Activated CD4-positive, alpha-beta T cell treated with anti-CD3 and anti-CD28 coated beads, Interleukin-2, amount 50 U/mL, for 16 hours (primary cell): ENCODE results near the gene ZNF320.
"Not testable (repeated sequence)": the region's sequence is repeated elsewhere in the genome, so short reads cannot be mapped to it uniquely, and the experiment has no call there.

Experiments
- DNase-seq: peaks from one replicate; pipeline ENCODE4 v3.0.0-alpha.2; 2020

ZNF320 gene

DNA sequence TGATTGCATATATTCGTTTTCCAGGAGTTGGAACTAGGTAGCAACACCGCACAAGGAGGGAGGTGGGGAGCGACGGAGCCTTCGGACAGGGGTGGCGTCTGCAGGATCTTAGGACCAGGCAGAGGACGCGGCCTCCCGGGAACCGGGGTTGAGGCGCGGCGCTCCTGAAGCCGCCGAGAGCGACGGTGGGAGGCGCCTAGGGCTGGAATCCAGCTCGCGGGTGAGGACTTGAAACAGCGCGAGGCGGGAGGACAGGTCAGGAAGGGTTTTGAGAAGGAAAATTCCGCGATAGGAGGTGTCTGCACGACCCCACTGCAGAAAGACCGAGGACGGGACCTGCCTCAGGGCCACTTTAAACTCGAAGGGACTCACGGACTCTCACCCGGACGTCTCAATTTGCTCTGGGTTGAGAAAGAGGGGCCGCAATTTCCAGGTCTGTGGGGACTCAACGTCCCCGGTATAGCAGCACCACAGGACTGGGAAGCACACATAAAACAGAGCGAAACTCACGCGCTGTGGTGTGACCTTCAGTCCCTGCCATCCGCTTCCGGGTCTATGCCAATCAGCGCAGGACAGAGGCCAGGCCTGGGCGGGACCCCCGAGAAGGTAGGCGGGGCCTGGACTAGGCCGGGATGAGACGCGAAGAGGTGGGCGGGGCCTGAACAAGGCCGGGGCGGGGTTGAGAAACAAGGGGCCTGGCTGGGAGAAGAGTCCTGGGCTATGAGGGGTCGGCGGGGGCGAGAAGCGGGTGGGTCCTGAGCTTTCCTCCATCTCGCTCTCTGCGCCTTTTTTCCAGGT lies at the start of gene ZNF320:
Gene ZNF320 (minus strand): TSS at position 498 of the 798 bp plus-strand sequence. CDS start 7,380 bp downstream, outside the sequence.
- DNase-seq, result peak; percentile 77

DNA sequence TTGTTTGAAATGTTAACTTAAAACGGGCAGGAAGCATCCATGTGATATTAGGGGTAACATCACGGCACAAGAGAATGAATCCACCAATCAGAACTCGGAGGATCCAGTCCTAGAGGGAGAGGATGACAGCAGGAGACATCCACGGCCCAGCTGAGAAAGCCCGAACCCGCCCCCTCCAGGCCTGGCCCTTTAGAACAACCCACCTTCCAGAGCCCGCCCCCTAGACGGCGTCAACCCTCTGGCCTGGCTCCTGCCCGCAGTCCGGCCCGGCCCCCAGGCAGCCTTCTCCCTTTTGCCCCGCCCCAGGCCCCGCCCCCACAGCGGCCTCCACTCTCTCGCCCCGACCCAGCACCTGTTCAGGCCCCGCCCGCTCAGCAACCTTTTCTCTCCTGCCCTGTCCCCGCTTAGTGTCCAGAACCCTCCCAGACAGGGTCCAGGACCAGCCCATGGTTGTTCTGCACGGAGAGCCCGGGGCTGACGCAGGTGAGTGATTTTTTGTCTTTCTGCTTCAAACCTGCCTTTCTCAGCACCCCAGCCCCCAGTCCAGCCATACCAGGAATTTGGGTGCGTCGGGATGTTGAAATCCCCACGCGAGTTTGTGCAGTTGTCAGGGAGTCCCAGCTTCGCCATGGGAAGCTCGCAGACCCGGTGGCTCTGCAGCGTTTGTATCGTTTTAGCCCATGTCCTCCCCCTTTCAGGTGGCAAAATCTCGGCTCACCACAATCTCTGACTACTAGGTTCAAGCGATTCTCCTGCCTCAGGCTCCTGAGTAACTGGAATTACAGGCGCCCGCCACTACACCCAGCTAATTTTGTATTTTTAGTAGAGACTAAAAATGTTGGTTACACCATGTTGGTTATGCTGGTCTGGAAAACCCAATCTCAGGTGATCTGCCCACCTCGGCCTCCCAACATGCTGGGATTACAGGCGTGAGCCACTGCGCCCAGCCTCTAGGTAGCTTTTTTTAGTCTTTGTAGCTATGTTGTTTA lies 49.2 kb upstream of the ZNF320 start:
- no peak for DNase-seq

- no peak for DNase-seq
Measured at GRCh38 chr19:52945652-52946321, 48.4 kb upstream of the ZNF320 start.

- DNase-seq, result not testable (repeated sequence)
Measured at GRCh38 chr19:52944703-52945493, 47.5 kb upstream of the ZNF320 start.

- DNase-seq, result no peak
Measured at GRCh38 chr19:52943884-52944643, 46.6 kb upstream of the ZNF320 start.

GRCh38 chr19:52943134-52943883 lies 45.9 kb upstream of the ZNF320 start:
- DNase-seq, result no peak

DNA sequence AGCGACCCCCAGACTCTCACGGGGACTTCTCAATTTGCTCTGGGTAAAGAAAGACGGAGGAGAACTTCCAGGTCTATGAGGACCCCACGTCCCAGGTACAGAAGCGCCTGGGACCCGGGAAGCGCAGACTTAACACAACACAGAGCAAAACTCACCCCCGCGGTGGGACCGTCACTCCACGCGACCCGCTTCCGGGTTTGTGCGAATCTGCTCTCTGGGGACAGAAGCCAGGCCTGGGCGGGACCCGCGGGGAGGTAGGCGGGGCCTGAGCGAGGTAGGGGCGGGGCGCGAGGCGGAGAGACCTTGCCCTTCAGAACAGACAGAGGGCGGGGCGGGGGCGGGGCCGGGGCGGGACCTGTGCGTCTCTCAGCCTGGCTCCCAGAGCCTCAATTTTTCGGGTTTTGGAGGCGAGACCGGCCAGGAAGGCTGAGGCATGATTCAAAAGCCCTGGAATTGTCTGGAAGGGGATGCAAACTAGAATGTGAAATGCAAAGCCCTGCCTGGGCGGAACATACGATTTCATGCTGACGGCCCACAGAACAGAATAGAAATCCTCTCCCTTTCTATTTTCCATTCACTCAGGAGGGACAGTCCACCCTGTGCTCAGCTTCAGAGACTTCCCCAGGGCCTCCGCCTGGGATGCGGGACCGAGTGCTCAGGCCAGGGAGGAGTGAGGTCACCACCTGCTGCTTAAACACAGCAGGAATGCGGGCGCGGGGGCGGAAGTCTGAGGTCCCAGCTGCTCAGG lies 45.1 kb upstream of the ZNF320 start:
- DNase-seq, result peak; percentile 84

DNA sequence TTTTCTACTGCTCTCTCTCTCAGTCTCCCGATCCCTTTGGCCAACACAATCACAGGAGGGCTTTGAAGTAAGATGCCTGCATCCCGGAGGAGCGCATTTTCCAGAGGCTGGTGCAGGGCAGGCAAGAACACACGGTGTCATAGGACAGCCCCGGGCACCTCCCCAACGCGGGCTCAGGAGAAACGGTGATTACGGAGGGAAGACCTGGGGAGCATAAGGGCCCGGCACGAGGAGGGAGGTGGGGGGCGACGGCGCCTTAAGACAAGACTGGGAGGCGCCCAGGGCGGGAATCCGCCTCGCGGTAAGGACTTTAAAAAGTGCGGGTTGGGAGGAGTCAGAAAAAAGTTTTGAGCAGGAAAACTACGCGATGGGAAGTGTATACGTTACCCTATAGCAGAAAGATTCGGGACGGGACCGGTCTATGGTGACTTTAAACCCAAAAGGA lies 44.5 kb upstream of the ZNF320 start:
- no peak for DNase-seq

GRCh38 chr19:52941523-52941922 lies 44.1 kb upstream of the ZNF320 start:
- not testable (repeated sequence) for DNase-seq

DNA sequence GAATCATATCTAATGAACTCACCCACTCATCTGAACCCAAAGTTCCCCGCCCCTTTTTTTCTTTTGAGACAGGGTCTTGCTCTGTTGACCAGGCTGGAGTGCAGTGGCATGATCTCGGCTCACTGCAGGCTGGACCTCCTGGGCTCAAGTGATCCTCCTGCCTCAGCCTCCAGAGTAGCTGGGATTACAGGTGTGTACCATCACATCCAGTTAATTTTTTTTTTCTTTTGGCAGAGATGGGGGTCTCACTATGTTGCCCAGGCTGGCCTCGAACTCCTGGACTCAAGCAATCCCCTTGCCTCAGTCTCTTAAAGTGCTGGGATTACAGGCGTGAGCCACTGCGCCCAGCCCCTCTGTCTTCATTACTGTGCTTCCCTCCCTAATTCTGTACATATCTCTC lies 43.5 kb upstream of the ZNF320 start:
- not testable (repeated sequence) for DNase-seq

- no peak for DNase-seq
Measured at GRCh38 chr19:52938761-52939160, 41.3 kb upstream of the ZNF320 start.

DNA sequence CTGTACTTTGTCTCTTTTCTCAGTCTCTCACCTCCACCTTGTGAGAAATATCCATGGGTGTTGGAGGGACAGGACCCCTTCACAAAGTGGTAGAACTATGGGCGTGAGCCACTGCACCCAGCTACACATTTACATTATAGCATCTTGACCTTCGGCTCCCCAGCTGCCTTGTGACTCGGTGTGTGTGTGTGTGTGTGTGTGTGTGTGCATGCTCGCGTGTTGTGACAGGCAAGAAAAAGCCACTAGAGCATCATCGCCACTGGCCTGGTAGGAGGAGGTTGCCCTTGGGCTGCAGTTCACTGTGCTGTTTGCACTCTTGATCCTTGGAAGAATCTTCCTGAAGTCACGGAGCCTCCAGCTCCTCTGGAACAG lies 39.5 kb upstream of the ZNF320 start:
- no peak for DNase-seq

DNA sequence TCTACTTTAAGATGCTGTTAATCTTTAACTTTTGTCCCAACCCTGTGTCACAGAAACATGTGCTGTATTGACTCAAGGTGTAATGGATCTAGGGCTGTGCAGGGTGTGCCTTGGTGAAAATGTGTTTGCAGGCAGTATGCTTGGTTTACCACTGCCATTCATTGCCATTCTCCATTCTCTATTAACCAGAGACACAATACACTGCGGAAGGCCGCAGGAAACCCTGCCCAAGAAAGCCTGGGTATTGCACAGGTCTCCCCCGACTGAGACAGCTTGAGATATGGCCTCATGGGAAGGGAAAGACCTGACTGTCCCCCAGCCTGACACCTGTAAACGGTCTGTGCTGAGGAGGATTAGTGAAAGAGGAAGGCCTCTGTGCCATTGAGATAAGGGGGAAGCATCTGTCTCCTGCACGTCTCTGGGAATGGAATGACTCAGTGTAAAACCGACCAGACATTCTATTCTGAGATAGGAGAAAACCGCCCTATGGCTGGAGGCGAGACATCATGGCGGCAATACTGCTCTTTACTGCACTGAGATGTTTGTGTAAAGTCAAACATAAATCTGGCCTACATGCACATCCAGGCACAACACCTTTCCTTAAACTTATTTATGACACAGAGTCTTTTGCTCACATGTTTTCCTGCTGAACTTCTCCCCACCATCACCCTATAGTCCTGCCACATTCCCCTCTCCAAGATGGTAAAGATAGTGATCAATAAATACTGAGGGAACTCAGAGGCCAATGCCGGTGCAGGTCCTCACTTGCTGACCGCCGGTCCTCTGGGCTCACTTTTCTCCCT lies 38.9 kb upstream of the ZNF320 start:
- no peak for DNase-seq

DNA sequence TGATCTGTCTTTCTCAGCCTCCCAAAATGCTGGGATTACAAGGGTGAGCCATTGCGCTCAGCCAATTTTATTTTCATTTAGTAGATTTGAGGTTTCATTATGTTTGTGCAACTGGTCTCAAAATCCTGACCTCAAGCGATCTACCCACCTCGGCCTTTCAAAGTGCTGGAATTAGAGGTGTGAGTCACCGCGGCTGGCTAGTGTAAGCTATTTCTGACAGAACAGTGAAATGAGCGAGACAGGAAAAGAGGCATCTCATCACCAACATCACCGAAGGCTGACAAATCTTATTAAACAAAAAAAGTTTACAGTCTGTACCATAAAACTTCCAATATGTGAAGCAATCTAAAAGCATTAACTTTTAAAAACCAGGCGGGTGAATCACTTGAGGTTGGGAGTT lies 38.0 kb upstream of the ZNF320 start:
- no peak for DNase-seq

DNA sequence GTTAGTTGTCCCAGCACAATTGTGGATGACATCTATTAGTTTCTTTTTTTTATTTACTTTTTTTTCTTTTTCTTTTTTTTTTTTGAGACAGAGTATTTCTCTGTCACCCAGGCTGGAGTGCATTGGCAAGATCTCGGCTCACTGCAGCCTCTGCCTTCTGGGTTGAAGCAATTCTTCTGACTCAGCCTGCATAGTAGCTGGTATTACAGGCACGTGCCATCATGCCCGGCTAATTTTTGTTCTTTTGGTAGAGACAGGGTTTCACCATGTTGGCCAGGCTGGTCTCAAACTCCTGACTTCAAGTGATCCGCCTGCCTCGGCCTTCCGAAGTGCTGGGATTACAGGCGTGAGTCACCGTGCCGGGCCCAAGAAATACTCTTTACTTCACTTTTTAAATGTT lies 27.2 kb upstream of the ZNF320 start:
- not testable (repeated sequence) for DNase-seq

GRCh38 chr19:52923778-52924593 lies 26.6 kb upstream of the ZNF320 start:
- no peak for DNase-seq

GRCh38 chr19:52922841-52923777 lies 25.7 kb upstream of the ZNF320 start, which contains the start of gene ZNF888:
Gene ZNF888 (minus strand): TSS chr19:52923428. CDS start chr19:52917873, 5,555 bp downstream.
- peak; percentile 56 for DNase-seq
